Measurements from ENCODE around the gene ZNF341.

DNA sequence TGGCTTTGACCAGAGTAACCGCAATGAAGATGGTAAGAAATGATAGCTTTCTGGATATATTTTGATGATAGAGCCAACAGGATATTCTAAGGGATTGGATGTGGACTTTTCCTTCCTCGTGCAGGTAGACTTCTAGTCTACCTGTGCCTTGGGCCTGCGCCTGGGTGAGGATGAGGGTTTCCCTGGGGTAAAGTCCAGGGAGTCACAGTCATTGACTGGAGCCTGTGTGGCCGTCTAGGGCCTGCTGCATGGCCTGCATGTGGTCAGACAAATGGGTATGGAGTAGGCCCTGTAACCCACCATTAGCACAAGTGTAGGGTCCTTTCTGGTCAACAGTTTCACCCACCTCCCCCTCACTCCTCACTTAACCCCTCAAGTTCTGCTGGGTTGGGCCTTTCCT lies 66.6 kb downstream of the ZNF341 start:
- TF ChIP-seq, protein P1, sequence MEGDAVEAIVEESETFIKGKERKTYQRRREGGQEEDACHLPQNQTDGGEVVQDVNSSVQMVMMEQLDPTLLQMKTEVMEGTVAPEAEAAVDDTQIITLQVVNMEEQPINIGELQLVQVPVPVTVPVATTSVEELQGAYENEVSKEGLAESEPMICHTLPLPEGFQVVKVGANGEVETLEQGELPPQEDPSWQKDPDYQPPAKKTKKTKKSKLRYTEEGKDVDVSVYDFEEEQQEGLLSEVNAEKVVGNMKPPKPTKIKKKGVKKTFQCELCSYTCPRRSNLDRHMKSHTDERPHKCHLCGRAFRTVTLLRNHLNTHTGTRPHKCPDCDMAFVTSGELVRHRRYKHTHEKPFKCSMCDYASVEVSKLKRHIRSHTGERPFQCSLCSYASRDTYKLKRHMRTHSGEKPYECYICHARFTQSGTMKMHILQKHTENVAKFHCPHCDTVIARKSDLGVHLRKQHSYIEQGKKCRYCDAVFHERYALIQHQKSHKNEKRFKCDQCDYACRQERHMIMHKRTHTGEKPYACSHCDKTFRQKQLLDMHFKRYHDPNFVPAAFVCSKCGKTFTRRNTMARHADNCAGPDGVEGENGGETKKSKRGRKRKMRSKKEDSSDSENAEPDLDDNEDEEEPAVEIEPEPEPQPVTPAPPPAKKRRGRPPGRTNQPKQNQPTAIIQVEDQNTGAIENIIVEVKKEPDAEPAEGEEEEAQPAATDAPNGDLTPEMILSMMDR (IDR thresholded peaks at IDR 0.05; ENCODE audit: borderline replicate concordance, extremely low read depth, low read length, poor library complexity, severe bottlenecking) = no peak
- TF ChIP-seq EZH2 (IDR thresholded peaks at IDR 0.05; ENCODE audit: borderline replicate concordance, low read depth, low read length, severe bottlenecking) = no peak

Data from DND-41 (cell line).